ENCODE data around the gene PRR14. TPM values are rescaled to one million over a fixed set of nuclear protein-coding genes. Genes with fewer than 3 reads are reported as not detected.

Gene PRR14
- total RNA-seq, 4 donors from 2014 or later = 8.8 to 28.4 (median 17.8) TPM

DNA sequence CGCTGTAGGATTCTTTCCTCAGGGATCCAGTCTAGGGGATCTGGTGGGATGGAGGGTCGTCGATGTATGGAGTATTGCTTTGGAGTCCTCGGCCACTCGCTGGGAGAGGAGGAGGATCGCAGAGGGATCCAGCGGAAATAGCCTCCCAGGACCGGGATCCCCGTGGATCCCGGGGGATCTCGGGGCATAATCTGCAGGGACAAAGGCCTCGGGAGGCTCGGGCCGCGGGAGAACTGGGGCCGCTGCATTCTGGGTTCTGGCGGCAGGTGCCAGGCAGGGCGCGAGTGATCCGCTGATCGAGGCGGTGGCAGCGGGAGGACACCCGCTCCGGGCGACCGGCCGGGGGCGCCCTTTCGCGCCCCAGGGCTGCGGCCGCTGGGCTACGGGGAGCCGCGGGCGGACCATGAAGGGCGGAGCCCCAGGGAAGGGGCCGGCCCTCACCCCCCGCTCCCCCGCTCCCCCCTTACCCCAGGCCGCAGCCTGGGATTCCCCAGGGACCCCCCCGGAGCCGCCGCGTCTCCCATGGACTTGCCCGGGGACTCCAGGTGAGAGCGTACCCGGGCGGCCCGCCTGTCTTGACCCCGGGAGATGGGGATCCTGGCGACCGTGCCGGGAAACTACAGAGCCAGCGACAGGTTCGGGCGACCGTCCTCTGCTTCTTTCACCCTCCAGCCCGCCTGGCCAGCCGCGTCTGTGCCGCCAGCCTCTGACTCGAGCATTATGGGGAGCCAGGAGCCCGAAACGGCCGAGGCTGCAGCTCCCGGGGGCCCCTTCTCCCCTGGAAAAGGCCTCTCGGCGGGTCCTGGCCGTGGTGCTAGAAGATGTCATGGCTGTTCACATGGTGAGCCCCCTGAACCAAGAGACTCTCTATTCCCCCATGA lies 604 bp downstream of the PRR14 start:
- ATAC-seq (peak; percentile 53 to 60), DNase-seq (peak; percentile 36 to 61)
- peaks cover 6 to 18% of the 10 kb centered on the region in 2 donors for H3K4me1 ChIP-seq
- no peaks in the 10 kb centered on the region for H3K9me3 ChIP-seq
- peak overlapping the region; percentile 94 to 99 (median 98) for H3K27ac ChIP-seq
- H3K27me3 ChIP-seq = no peaks in the 10 kb centered on the region
- in situ Hi-C loops (cut with MboI; ENCODE audit: low sequenced_read_pairs in 4 of 4) = loop anchor here in 1 of 4 donors (5.0 kb wide), 1 partner anchor 79 kb away; the partner anchor contains the start of gene ZNF688
- no peak for TF ChIP-seq POLR2A (IDR thresholded peaks at IDR 0.05)
- TF ChIP-seq, protein P1, sequence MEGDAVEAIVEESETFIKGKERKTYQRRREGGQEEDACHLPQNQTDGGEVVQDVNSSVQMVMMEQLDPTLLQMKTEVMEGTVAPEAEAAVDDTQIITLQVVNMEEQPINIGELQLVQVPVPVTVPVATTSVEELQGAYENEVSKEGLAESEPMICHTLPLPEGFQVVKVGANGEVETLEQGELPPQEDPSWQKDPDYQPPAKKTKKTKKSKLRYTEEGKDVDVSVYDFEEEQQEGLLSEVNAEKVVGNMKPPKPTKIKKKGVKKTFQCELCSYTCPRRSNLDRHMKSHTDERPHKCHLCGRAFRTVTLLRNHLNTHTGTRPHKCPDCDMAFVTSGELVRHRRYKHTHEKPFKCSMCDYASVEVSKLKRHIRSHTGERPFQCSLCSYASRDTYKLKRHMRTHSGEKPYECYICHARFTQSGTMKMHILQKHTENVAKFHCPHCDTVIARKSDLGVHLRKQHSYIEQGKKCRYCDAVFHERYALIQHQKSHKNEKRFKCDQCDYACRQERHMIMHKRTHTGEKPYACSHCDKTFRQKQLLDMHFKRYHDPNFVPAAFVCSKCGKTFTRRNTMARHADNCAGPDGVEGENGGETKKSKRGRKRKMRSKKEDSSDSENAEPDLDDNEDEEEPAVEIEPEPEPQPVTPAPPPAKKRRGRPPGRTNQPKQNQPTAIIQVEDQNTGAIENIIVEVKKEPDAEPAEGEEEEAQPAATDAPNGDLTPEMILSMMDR (IDR thresholded peaks at IDR 0.05 in 4 of 5, conservative IDR thresholded peaks at IDR 0.05 in 1 of 5) = peak; percentile 34 to 72 (median 67)
- peaks cover 3 to 43% of the 10 kb centered on the region in 2 donors for H3K36me3 ChIP-seq
- intact Hi-C loops (cut with DNase I; ENCODE audit: low total_unique reads) = loop anchor here (2.0 to 5.0 kb wide), 2 partner anchors 67 to 844 kb away; partner anchors contain the start of genes MAZ and ZNF785
- peak overlapping the region; percentile 83 to 96 (median 93) for H3K4me3 ChIP-seq

DNA sequence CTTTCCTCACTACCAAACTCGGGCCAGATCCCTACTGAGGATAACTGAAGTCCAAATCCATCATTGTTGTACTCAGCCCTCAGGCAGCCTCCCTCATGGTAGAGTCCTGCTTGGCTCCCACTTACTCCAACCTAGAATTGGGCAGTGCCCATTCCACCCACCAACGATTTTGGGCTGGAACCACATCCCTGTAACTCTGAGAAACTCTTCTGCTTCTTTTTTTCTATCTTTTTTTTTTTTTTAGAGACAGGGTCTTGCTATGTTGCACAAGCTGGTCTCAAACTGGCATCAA lies 1.2 kb downstream of the PRR14 start:
- Histone ChIP-seq H3K4me1 (peaks cover 11 to 21% of the 10 kb centered on the region in 2 donors), H3K9me3 (no peaks in the 10 kb centered on the region), H3K36me3 (peaks cover 3 to 48% of the 10 kb centered on the region in 2 donors), H3K4me3 (peak overlapping the region; percentile 83 to 96 (median 93)), H3K27ac (peak overlapping the region; percentile 94 to 99 (median 98)), H3K27me3 (no peaks in the 10 kb centered on the region)
- TF ChIP-seq POLR2A (IDR thresholded peaks at IDR 0.05) = no peak
- TF ChIP-seq, protein P1 (IDR thresholded peaks at IDR 0.05 in 4 of 5, conservative IDR thresholded peaks at IDR 0.05 in 1 of 5) = no peak
- no peak for ATAC-seq
- in situ Hi-C loops (cut with MboI; ENCODE audit: low sequenced_read_pairs in 4 of 4) (loop anchor here in 1 of 4 donors (5.0 kb wide), 1 partner anchor 80 kb away; the partner anchor contains the start of gene ZNF688), intact Hi-C loops (cut with DNase I; ENCODE audit: low total_unique reads) (loop anchor here (5.0 kb wide), 1 partner anchor 845 kb away; the partner anchor contains the start of gene MAZ)
- DNase-seq = no peak

DNA sequence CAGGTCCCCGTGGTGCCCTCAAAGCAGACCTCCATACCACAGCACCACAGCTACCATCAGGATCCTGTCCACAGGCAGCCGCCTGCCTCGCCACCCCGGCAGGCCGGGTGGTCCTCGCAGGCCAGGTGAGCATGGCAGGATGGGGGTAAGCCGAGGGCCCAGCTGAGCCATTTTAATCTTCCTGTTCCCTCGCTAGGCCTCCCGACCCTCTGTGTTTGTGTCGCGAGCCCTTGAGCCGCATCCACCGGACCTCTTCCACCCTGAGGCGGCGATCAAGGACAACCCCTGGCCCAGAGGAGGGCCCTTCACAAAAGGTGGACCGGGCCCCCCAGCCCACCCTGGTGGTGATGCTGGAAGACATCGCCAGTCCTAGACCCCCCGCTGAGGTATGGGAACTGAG lies 2.0 kb downstream of the PRR14 start:
- in situ Hi-C loops (cut with MboI; ENCODE audit: low sequenced_read_pairs in 4 of 4) = loop anchor here in 1 of 4 donors (5.0 kb wide), 1 partner anchor 80 kb away; the partner anchor contains the start of gene ZNF688
- Histone ChIP-seq H3K9me3 (no peaks in the 10 kb centered on the region), H3K4me3 (no peak overlapping the region), H3K36me3 (peaks cover 3 to 50% of the 10 kb centered on the region in 2 donors), H3K27ac (peak overlapping the region; percentile 94 to 99 (median 98)), H3K4me1 (peaks cover 16 to 29% of the 10 kb centered on the region in 2 donors), H3K27me3 (no peaks in the 10 kb centered on the region)
- ATAC-seq = no peak
- no peak for TF ChIP-seq POLR2A (IDR thresholded peaks at IDR 0.05)
- TF ChIP-seq, protein P1 (IDR thresholded peaks at IDR 0.05 in 4 of 5, conservative IDR thresholded peaks at IDR 0.05 in 1 of 5) = no peak
- intact Hi-C loops (cut with DNase I; ENCODE audit: low total_unique reads) = loop anchor here (5.0 kb wide), 1 partner anchor 845 kb away; the partner anchor contains the start of gene MAZ
- no peak for DNase-seq

DNA sequence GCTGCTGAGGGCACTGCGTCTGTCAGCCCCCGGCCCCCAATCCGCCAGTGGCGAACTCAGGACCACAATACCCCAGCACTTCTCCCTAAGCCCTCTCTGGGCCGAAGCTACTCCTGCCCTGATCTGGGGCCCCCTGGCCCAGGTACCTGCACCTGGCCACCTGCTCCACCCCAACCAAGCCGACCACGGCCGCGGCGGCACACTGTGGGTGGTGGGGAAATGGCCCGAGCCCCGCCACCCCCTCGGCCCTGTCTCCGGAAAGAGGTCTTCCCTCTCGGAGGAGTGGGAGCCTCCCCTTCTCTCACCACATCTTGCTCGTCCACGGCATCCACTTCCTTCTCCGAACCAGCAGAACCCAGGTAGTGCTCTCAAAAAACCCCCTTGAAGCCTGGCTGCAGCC lies 4.1 kb downstream of the PRR14 start:
- H3K36me3 ChIP-seq = peaks cover 3 to 50% of the 10 kb centered on the region in 2 donors
- in situ Hi-C loops (cut with MboI; ENCODE audit: low sequenced_read_pairs in 4 of 4) = loop anchor here in 1 of 4 donors (5.0 kb wide), 1 partner anchor 83 kb away; the partner anchor contains the start of gene ZNF688
- peaks cover 17 to 28% of the 10 kb centered on the region in 2 donors for H3K4me1 ChIP-seq
- no peak for ATAC-seq
- H3K27me3 ChIP-seq = no peaks in the 10 kb centered on the region
- no peak for TF ChIP-seq POLR2A (IDR thresholded peaks at IDR 0.05)
- TF ChIP-seq, protein P1 (IDR thresholded peaks at IDR 0.05 in 4 of 5, conservative IDR thresholded peaks at IDR 0.05 in 1 of 5) = no peak
- no peak overlapping the region for H3K4me3 ChIP-seq
- intact Hi-C loops (cut with DNase I; ENCODE audit: low total_unique reads) = loop anchor here (5.0 kb wide), 1 partner anchor 848 kb away; the partner anchor contains the start of gene MAZ
- no peak for DNase-seq
- H3K9me3 ChIP-seq = no peaks in the 10 kb centered on the region
- peak overlapping the region in 1 of 4 donors; percentile 23 for H3K27ac ChIP-seq
